ENCODE measurements around the gene CCT7. TPM values are rescaled to one million over a fixed set of nuclear protein-coding genes. Genes with fewer than 3 reads are reported as not detected.

CCT7 gene
- total and polyA plus RNA-seq, 11 donors = 156 to 328 (median 200) TPM

DNA sequence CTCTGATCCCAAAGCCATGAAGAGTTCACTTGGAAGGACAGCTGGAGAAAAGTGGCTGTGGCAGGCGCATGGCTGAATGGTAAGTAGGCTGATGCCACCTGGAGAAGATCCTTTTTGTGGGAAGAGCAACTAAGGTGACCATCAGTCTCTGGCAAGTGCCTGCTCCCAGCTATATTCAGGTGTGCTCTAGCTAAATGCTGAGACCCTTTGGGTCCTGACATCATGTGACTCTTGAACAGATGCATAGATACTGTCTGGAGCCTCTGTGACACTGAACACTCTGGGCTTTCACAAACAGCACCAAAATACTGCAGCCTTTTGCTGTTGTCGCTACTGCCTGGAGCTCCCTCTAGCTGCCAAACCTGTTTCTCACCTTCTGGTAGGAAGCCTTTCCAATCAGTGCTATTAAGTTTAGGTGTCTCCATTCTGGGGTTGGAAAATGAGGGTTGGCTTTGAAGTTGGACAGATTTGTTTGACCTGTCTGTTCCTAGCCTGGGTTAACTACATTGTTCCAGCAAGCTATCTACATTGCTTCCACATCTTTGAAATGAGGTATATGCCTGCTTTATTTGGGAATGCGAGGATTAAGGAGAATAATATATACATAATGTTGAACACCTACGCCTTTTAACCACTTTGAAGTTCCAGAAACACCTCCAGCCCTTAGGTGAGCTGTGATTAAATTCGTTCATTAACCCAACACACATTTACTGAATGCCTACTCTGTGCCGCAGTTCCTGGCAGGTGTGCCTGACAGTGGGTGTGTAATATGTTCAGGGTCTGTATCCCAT lies 56.1 kb downstream of the CCT7 start:
- H3K9me3 ChIP-seq = no peaks in the 10 kb centered on the region
- peaks cover 0 to 27% (median 9%) of the 10 kb centered on the region in 12 donors for H3K4me1 ChIP-seq
- TF ChIP-seq POLR2A (IDR thresholded peaks at IDR 0.05) = no peak
- TF ChIP-seq CTCF (IDR thresholded peaks at IDR 0.05) = peak in 9 of 12 donors; percentile 4 to 48 (median 33)
- H3K36me3 ChIP-seq = no peaks in the 10 kb centered on the region
- peaks cover 37 to 97% (median 60%) of the 10 kb centered on the region in 9 donors for H3K27me3 ChIP-seq
- H3K27ac ChIP-seq = no peak overlapping the region
- DNase-seq (no peak), ATAC-seq (no peak)
- intact Hi-C loops (cut with DNase I) = no loop called here
- H3K4me3 ChIP-seq = no peak overlapping the region
- 48 to 54% (median 52%) methylated on average over 6 of the region's 6 CpGs for WGBS, 4 donors

- Histone ChIP-seq H3K9me3 (no peaks in the 10 kb centered on the region), H3K36me3 (no peaks in the 10 kb centered on the region), H3K4me3 (peak overlapping the region in 6 of 12 donors; percentile 3 to 32 (median 24)), H3K4me1 (peaks cover 0 to 27% (median 9%) of the 10 kb centered on the region in 12 donors), H3K27me3 (peaks cover 42 to 98% (median 68%) of the 10 kb centered on the region in 9 donors), H3K27ac (no peak overlapping the region)
- DNase-seq = peak in 4 of 5 donors; percentile 40 to 71 (median 50)
- ATAC-seq = peak in 3 of 4 donors; percentile 70 to 81 (median 78)
- TF ChIP-seq CTCF (IDR thresholded peaks at IDR 0.05) = no peak
- no peak for TF ChIP-seq POLR2A (IDR thresholded peaks at IDR 0.05)
- intact Hi-C loops (cut with DNase I) = no loop called here
- WGBS, 4 donors = 3 to 5% (median 3%) methylated on average over 31 to 34 of the region's 34 CpGs
These were observed 57.0 kb downstream of the CCT7 start for GRCh38 chr2:73291093-73291460.

DNA sequence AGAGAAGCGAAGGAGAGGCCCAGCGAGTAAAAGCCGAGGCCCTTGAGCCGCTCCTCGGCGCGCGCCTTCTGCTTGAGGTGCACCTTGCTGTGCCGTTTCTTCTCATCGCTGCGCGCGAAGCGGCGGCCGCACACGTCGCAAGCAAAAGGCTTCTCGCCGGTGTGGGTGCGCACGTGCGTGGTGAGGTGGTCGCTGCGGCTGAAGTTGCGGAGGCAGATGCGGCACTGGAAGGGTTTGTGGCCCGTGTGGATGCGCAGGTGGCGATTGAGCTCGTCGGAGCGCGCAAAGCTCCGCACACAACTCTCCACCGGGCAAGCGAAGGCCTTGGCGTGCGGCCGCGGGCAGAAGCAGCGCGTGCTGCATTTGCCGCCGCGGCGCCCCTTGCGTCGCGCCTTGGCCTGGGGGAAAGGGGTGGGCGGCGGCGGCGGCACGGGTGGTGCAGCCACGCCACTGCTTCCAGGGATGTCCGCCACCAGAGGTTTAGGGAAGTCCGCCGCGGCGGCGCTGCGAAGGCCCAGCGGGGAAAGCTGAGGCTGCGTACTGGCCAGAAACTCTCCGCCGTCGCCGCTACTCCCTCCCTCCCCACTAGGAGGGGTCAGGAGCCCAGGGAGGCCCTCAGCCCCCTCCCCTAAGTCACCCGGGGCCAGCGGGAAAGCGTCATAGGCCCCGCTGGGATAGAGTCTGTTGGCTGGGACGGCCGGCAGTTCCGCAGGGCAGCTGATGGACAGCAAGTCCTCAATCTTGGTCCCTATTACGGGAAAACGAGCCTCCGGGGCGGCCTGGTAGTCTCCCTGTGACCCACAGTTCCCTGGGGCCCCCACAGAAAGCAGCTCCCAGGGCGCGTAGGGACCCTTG lies 57.6 kb downstream of the CCT7 start:
- ATAC-seq = no peak
- intact Hi-C loops (cut with DNase I) = no loop called here
- no peaks in the 10 kb centered on the region for H3K9me3 ChIP-seq
- no peaks in the 10 kb centered on the region for H3K36me3 ChIP-seq
- peak overlapping the region in 6 of 12 donors; percentile 3 to 32 (median 24) for H3K4me3 ChIP-seq
- no peak overlapping the region for H3K27ac ChIP-seq
- TF ChIP-seq POLR2A (IDR thresholded peaks at IDR 0.05) (no peak), CTCF (IDR thresholded peaks at IDR 0.05) (no peak)
- H3K4me1 ChIP-seq = peaks cover 0 to 27% (median 9%) of the 10 kb centered on the region in 12 donors
- H3K27me3 ChIP-seq = peaks cover 42 to 98% (median 71%) of the 10 kb centered on the region in 9 donors
- 1 to 2% (median 2%) methylated on average over 21 to 82 of the region's 82 CpGs for WGBS, 4 donors
- no peak for DNase-seq
